ENCODE data around the gene PTCD1.

GRCh38 chr7:99428972-99429566 lies 9.5 kb downstream of the PTCD1 start:
- no peak for TF ChIP-seq CTCF (IDR thresholded peaks at IDR 0.05)
- TF ChIP-seq POLR2AphosphoS5 (IDR thresholded peaks at IDR 0.05) = no peak
- no peak for TF ChIP-seq EP300 (IDR thresholded peaks at IDR 0.05)

Data from upper lobe of left lung (tissue), 4 donors.